Measurements from ENCODE around the gene KMT2B.

Gene KMT2B

GRCh38 chr19:35673121-35673804, 44.5 kb upstream of the KMT2B start (continued):
- TF ChIP-seq ZNF692 (tag by site-specific recombination; IDR thresholded peaks at IDR 0.05), result no peak
- TF ChIP-seq, protein P1, sequence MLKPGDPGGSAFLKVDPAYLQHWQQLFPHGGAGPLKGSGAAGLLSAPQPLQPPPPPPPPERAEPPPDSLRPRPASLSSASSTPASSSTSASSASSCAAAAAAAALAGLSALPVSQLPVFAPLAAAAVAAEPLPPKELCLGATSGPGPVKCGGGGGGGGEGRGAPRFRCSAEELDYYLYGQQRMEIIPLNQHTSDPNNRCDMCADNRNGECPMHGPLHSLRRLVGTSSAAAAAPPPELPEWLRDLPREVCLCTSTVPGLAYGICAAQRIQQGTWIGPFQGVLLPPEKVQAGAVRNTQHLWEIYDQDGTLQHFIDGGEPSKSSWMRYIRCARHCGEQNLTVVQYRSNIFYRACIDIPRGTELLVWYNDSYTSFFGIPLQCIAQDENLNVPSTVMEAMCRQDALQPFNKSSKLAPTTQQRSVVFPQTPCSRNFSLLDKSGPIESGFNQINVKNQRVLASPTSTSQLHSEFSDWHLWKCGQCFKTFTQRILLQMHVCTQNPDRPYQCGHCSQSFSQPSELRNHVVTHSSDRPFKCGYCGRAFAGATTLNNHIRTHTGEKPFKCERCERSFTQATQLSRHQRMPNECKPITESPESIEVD (tag by site-specific recombination; IDR thresholded peaks at IDR 0.05), result no peak
- TF ChIP-seq ZIC2 (tag by site-specific recombination; IDR thresholded peaks at IDR 0.05), result no peak
- no peak for TF ChIP-seq ZNF24 (tag by site-specific recombination; IDR thresholded peaks at IDR 0.05)
- peak; percentile 71; the same call in 1 of the 2 replicates for TF ChIP-seq KLF9 (tag by site-specific recombination; IDR thresholded peaks at IDR 0.05; ENCODE audit: low read depth)
- no peak for TF ChIP-seq SETDB1 (IDR thresholded peaks at IDR 0.05; ENCODE audit: insufficient read length, low read length)
- no peak for TF ChIP-seq ZNF544 (tag by site-specific recombination; IDR thresholded peaks at IDR 0.05)
- TF ChIP-seq ZSCAN5A (tag by site-specific recombination; IDR thresholded peaks at IDR 0.05), result no peak
- no peak for TF ChIP-seq ZBTB8A (tag by site-specific recombination; IDR thresholded peaks at IDR 0.05)
- TF ChIP-seq PATZ1 (tag by site-specific recombination; IDR thresholded peaks at IDR 0.05), result peak; percentile 68
- TF ChIP-seq TRIM28 (IDR thresholded peaks at IDR 0.05; ENCODE audit: borderline replicate concordance, low read length), result no peak
- peak; percentile 16; the same call in 1 of the 2 replicates for TF ChIP-seq KLF8 (tag by site-specific recombination; IDR thresholded peaks at IDR 0.05)
- TF ChIP-seq ZNF202 (tag by site-specific recombination; IDR thresholded peaks at IDR 0.05; ENCODE audit: borderline replicate concordance), result no peak
- TF ChIP-seq ZNF416 (tag by site-specific recombination; IDR thresholded peaks at IDR 0.05), result no peak
- TF ChIP-seq, protein P2, sequence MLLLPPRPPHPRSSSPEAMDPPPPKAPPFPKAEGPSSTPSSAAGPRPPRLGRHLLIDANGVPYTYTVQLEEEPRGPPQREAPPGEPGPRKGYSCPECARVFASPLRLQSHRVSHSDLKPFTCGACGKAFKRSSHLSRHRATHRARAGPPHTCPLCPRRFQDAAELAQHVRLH (tag by site-specific recombination; IDR thresholded peaks at IDR 0.05), result no peak
- no peak for TF ChIP-seq BCL11A (tag by site-specific recombination; IDR thresholded peaks at IDR 0.05; ENCODE audit: low read depth)
- TF ChIP-seq HOXD13 (CRISPR knock-in tag; IDR thresholded peaks at IDR 0.05; ENCODE audit: borderline replicate concordance), result no peak
- TF ChIP-seq ZFP69B (tag by site-specific recombination; IDR thresholded peaks at IDR 0.05), result 0 out of 2 replicates have a peak, but pooled peaks have one; percentile 7
- TF ChIP-seq, protein P3, sequence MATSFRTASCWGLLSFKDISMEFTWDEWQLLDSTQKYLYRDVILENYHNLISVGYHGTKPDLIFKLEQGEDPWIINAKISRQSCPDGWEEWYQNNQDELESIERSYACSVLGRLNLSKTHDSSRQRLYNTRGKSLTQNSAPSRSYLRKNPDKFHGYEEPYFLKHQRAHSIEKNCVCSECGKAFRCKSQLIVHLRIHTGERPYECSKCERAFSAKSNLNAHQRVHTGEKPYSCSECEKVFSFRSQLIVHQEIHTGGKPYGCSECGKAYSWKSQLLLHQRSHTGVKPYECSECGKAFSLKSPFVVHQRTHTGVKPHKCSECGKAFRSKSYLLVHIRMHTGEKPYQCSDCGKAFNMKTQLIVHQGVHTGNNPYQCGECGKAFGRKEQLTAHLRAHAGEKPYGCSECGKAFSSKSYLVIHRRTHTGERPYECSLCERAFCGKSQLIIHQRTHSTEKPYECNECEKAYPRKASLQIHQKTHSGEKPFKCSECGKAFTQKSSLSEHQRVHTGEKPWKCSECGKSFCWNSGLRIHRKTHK (tag by site-specific recombination; IDR thresholded peaks at IDR 0.05), result no peak
- TF ChIP-seq ZNF830 (tag by site-specific recombination; IDR thresholded peaks at IDR 0.05; ENCODE audit: low read depth), result no peak
- TF ChIP-seq, protein P4, sequence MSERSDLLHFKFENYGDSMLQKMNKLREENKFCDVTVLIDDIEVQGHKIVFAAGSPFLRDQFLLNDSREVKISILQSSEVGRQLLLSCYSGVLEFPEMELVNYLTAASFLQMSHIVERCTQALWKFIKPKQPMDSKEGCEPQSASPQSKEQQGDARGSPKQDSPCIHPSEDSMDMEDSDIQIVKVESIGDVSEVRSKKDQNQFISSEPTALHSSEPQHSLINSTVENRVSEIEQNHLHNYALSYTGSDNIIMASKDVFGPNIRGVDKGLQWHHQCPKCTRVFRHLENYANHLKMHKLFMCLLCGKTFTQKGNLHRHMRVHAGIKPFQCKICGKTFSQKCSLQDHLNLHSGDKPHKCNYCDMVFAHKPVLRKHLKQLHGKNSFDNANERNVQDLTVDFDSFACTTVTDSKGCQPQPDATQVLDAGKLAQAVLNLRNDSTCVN (tag by site-specific recombination; optimal IDR thresholded peaks at IDR 0.05), result peak; percentile 21
- no peak for TF ChIP-seq ZNF16 (tag by site-specific recombination; IDR thresholded peaks at IDR 0.05; ENCODE audit: low read depth)
- no peak for TF ChIP-seq ZNF654 (tag by site-specific recombination; IDR thresholded peaks at IDR 0.05; ENCODE audit: low read depth)
- TF ChIP-seq, protein P5, sequence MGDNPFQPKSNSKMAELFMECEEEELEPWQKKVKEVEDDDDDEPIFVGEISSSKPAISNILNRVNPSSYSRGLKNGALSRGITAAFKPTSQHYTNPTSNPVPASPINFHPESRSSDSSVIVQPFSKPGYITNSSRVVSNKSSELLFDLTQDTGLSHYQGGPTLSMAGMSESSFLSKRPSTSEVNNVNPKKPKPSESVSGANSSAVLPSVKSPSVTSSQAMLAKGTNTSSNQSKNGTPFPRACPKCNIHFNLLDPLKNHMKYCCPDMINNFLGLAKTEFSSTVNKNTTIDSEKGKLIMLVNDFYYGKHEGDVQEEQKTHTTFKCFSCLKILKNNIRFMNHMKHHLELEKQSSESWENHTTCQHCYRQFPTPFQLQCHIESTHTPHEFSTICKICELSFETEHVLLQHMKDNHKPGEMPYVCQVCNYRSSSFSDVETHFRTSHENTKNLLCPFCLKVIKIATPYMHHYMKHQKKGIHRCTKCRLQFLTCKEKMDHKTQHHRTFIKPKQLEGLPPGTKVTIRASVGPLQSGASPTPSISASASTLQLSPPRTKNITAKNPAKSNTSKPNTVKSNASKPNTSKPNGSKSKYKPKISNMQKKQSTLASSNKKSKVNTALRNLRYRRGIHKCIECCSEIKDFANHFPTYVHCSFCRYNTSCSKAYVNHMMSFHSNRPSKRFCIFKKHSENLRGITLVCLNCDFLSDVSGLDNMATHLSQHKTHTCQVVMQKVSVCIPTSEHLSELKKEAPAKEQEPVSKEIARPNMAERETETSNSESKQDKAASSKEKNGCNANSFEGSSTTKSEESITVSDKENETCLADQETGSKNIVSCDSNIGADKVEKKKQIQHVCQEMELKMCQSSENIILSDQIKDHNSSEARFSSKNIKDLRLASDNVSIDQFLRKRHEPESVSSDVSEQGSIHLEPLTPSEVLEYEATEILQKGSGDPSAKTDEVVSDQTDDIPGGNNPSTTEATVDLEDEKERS (tag by site-specific recombination; IDR thresholded peaks at IDR 0.05), result no peak
- TF ChIP-seq ZNF701 (tag by site-specific recombination; IDR thresholded peaks at IDR 0.05), result no peak
